Prostate gland (tissue), 2 donors: ENCODE data around the gene SUPT3H. TPM values are rescaled to one million over a fixed set of nuclear protein-coding genes. Genes with fewer than 3 reads are reported as not detected.
"Not testable (repeated sequence)": the region's sequence is repeated elsewhere in the genome, so short reads cannot be mapped to it uniquely, and the experiment has no call there.

Source experiments
- DNase-seq: peaks from one replicate; pipeline ENCODE4 v3.0.0-alpha.2; 2019; ENCODE audit warnings: low spot score
- H3K27ac ChIP-seq, 2 donors: fragments of 200-600 bp; sonication (generic); 2 replicates each; pipeline ENCODE4 v1.5.1; 2017 to 2019
- H3K27me3 ChIP-seq: fragments of 200-600 bp; sonication (generic); replicated peaks from 2 replicates; pipeline ENCODE4 v1.5.1; 2019; ENCODE audit not compliant: insufficient read depth
- H3K36me3 ChIP-seq, 2 donors: fragments of 200-600 bp; sonication (generic); 1 replicate in 1 of 2; 2 replicates in 1 of 2; pipeline versions ENCODE4 v1.5.1 to v1.8.1; 2017 to 2019
- H3K4me1 ChIP-seq: fragments of 200-600 bp; sonication (generic); replicated peaks from 2 replicates; pipeline ENCODE4 v1.5.1; 2019
- H3K4me3 ChIP-seq, 2 donors: fragments of 200-600 bp; sonication (generic); 2 replicates each; pipeline ENCODE4 v1.5.1; 2017 to 2019
- H3K9me3 ChIP-seq: fragments of 200-600 bp; sonication (generic); 2 replicates; pipeline ENCODE4 v1.5.1; 2017
- POLR2A ChIP-seq: fragments of 450-650 bp; IDR thresholded peaks from one replicate; pipeline ENCODE4 v1.6.1; 2016; ENCODE audit warnings: antibody characterized with exemption, mild to moderate bottlenecking
- POLR2AphosphoS5 ChIP-seq: sonication (generic); formaldehyde crosslinking; IDR thresholded peaks from one replicate; pipeline ENCODE4 v1.6.1; 2017; ENCODE audit warnings: antibody characterized with exemption
- WGBS: methylation state at CpG from one replicate; pipeline ENCODE4 v1.1.5; 2018; 5-methylcytosine and 5-hydroxymethylcytosine counted together
- intact Hi-C: fragments of 100-400 bp; cut with DNase I; formaldehyde crosslinking; loops from one replicate; pipeline ENCODE4 v1.14.2; 2022
- total RNA-seq, 2 donors: library from RNA; depleted of rRNA; stranded (reverse); fragments of >200 nt; gene quantifications; one replicate each; pipeline ENCODE4 v1.1.0, GENCODE V29; 2016
- TF ChIP-seq, protein P1 (sequence below), 4 experiments: fragments of 200-600 bp in 2 of 4; fragments of 450-650 bp in 2 of 4; sonication (generic) in 2 of 4; IDR thresholded peaks; 1 replicate in 3 of 4; 2 replicates in 1 of 4; pipeline ENCODE4 v1.5.1; 2016 to 2019; ENCODE audit warnings: antibody characterized with exemption in 4 of 4, mild to moderate bottlenecking in 2 of 4, moderate library complexity in 2 of 4

The SUPT3H gene
- total RNA-seq, 2 donors from 2014 or later: 4.6 to 13.1 TPM

DNA sequence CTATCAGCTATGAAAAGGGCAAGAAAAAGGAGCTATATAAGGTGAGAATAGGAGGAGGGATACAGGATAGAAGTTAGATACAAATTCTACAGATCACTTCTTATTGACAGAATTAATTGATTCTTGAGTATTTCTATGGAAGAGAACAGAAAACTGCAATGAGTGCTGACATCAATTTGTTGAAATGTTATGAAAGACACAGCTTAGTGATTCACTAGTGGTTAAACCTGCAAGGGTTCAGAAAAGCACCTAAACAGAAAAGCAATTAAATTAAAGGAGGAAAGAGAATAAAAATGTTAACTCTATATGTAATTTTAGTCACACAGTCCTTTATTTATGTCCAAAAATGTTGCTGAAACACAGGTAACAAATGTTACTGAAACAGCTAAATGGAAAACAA, 304.0 kb downstream of the SUPT3H start:
- no peak for DNase-seq
- intact Hi-C loops: no loop called here
- TF ChIP-seq, protein P1, sequence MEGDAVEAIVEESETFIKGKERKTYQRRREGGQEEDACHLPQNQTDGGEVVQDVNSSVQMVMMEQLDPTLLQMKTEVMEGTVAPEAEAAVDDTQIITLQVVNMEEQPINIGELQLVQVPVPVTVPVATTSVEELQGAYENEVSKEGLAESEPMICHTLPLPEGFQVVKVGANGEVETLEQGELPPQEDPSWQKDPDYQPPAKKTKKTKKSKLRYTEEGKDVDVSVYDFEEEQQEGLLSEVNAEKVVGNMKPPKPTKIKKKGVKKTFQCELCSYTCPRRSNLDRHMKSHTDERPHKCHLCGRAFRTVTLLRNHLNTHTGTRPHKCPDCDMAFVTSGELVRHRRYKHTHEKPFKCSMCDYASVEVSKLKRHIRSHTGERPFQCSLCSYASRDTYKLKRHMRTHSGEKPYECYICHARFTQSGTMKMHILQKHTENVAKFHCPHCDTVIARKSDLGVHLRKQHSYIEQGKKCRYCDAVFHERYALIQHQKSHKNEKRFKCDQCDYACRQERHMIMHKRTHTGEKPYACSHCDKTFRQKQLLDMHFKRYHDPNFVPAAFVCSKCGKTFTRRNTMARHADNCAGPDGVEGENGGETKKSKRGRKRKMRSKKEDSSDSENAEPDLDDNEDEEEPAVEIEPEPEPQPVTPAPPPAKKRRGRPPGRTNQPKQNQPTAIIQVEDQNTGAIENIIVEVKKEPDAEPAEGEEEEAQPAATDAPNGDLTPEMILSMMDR (IDR thresholded peaks at IDR 0.05): no peak
- TF ChIP-seq POLR2AphosphoS5 (no peak), POLR2A (no peak)
- no peaks in the 10 kb centered on the region for H3K27me3 ChIP-seq
- no peak overlapping the region for H3K4me3 ChIP-seq
- H3K36me3 ChIP-seq: no peaks in the 10 kb centered on the region
- H3K9me3 ChIP-seq: no peaks in the 10 kb centered on the region
- H3K4me1 ChIP-seq: no peaks in the 10 kb centered on the region
- no peak overlapping the region for H3K27ac ChIP-seq

DNA sequence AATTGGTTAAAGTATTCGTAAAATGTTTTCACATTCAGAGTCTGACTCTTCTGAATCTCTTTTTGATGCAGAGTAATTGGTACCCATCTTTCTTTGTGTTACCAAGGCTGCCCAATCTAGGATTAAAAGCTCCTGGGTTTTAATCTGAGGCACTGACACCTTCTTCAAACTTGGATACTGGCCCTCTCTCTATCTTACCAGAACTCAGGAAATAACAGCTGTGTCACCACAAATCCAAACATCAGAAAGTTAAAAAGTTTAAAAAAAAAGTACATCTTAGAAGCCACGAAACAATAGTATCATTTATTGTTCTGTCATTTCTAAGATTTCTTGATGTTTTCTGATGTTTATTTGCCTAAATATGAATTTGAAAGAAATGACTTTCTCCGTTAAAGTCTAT, 305.1 kb downstream of the SUPT3H start:
- Histone ChIP-seq H3K27ac (no peak overlapping the region), H3K4me3 (no peak overlapping the region), H3K36me3 (no peaks in the 10 kb centered on the region), H3K27me3 (no peaks in the 10 kb centered on the region), H3K9me3 (no peaks in the 10 kb centered on the region), H3K4me1 (no peaks in the 10 kb centered on the region)
- no peak for DNase-seq
- TF ChIP-seq POLR2AphosphoS5: no peak
- no peak for TF ChIP-seq POLR2A
- TF ChIP-seq, protein P1 (IDR thresholded peaks at IDR 0.05): no peak
- intact Hi-C loops: no loop called here
- 95% methylated on average over 3 of the region's 3 CpGs for WGBS

DNA sequence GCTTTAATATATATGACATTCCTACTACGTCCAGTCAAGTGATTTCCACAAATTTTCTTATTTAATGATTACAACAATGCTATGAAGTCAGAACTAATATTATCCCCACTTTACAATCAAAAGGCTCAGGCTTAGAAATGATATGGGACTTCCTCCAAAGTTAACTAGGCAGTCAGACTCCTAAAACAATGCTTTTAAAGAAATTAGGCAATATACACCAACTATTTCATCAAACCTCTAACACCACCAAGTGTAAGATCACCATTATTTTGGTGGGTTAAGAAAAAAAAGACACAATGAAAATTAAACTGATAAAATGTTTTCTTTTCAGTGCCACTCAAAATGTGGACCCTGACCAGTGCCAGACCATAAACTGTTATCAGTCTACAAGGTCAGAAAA, 305.7 kb downstream of the SUPT3H start:
- H3K36me3 ChIP-seq: no peaks in the 10 kb centered on the region
- H3K4me1 ChIP-seq: no peaks in the 10 kb centered on the region
- TF ChIP-seq POLR2A: no peak
- no peak for TF ChIP-seq POLR2AphosphoS5
- TF ChIP-seq, protein P1 (IDR thresholded peaks at IDR 0.05): no peak
- no peak overlapping the region for H3K4me3 ChIP-seq
- no peak for DNase-seq
- no peaks in the 10 kb centered on the region for H3K9me3 ChIP-seq
- 92% methylated on average over 1 of the region's 1 CpG for WGBS
- intact Hi-C loops: no loop called here
- H3K27ac ChIP-seq: no peak overlapping the region
- H3K27me3 ChIP-seq: no peaks in the 10 kb centered on the region

DNA sequence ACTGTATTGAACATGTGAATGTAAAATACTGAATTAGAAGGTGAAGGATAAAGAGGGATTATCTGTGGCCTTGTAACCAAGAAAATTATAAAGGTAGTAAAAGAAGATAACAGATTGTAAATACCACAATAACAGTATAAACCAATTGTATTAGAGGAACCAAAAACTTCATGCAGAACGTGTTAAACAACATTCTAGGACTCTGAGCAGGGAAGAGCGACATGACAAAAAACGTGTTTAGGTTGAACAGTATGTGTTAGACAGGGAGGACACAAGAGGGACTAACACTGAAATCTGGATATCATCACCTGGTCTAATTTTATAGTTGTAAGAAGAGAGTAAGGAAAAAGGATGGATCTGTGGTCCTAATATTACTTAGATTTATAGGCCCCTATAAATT, 308.6 kb downstream of the SUPT3H start:
- H3K4me3 ChIP-seq: no peak overlapping the region
- H3K36me3 ChIP-seq: no peaks in the 10 kb centered on the region
- H3K9me3 ChIP-seq: no peaks in the 10 kb centered on the region
- no peak for TF ChIP-seq POLR2A
- no peak for TF ChIP-seq POLR2AphosphoS5
- TF ChIP-seq, protein P1 (IDR thresholded peaks at IDR 0.05): no peak
- 56% methylated on average over 3 of the region's 3 CpGs for WGBS
- no peaks in the 10 kb centered on the region for H3K27me3 ChIP-seq
- no peaks in the 10 kb centered on the region for H3K4me1 ChIP-seq
- H3K27ac ChIP-seq: no peak overlapping the region
- intact Hi-C loops: no loop called here
- no peak for DNase-seq

DNA sequence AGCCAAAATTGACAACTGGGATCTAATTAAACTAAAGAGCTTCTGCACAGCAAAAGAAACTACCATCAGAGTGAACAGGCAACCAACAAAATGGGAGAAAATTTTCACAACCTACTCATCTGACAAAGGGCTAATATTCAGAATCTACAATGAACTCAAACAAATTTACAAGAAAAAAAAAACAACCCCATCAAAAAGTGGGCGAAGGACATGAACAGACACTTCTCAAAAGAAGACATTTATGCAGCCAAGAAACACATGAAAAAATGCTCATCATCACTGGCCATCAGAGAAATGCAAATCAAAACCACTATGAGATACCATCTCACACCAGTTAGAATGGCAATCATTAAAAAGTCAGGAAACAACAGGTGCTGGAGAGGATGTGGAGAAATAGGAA, 310.3 kb downstream of the SUPT3H start:
- WGBS: 93% methylated on average over 1 of the region's 1 CpG
- H3K27me3 ChIP-seq, H3K27ac ChIP-seq, H3K9me3 ChIP-seq, intact Hi-C loops, H3K36me3 ChIP-seq, H3K4me1 ChIP-seq, H3K4me3 ChIP-seq, DNase-seq: not testable (repeated sequence)

DNA sequence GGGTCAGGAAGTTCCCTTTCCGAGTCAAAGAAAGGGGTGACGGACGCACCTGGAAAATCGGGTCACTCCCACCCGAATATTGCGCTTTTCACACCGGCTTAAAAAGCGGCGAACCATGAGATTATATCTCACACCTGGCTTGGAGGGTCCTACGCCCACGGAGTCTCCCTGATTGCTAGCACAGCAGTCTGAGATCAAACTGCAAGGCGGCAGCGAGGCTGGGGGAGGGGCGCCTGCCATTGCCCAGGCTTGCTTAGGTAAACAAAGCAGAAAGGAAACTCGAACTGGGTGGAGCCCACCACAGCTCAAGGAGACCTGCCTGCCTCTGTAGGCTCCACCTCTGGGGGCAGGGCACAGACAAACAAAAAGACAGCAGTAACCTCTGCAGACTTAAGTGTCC, 315.1 kb downstream of the SUPT3H start:
- intact Hi-C loops: not testable (repeated sequence)
- WGBS: 60% methylated on average over 8 of the region's 15 CpGs

More for the DNA sequence above, 315.1 kb downstream of the SUPT3H start:
- not testable (repeated sequence) for H3K4me1 ChIP-seq, H3K36me3 ChIP-seq, H3K9me3 ChIP-seq, DNase-seq, H3K4me3 ChIP-seq, H3K27me3 ChIP-seq, H3K27ac ChIP-seq
